SW 1271 (cell line): ENCODE measurements around the gene GUSB.
"Not testable (repeated sequence)": the region's sequence is repeated elsewhere in the genome, so short reads cannot be mapped to it uniquely, and the experiment has no call there.

Experiments used
- DNase-seq, 2 experiments: peaks; one replicate each; lab custom pipeline; 2025; lab: John Stamatoyannopoulos, UW

Gene GUSB

DNA sequence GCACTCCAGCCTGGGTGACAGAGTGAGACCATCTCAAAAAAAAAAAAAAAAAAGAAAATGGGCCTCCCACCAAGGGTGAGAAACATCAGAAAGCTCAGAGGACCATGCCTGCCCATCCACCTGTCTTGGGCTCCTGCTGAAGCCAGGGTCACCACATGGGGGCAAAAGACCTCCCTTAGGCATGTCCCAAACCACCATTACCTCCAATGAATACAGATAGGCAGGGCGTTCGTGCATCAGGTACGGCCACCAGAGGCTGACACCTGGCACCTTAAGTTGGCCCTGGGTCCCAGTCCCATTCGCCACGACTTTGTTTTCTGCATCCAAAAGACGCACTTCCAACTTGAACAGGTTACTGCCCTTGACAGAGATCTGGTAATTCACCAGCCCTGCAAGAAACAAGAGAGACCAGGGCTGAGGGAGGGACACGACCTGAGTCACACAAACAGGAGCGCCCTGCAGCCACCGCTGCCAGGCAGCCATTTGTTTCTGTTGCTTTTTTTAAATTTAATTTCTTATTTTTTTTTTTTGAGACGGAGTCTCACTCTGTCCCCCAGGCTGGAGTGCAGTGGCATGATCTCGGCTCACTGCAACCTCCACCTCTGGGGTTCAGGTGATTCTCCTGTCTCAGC, 6.1 kb downstream of the GUSB start:
- DNase-seq = no peak

DNA sequence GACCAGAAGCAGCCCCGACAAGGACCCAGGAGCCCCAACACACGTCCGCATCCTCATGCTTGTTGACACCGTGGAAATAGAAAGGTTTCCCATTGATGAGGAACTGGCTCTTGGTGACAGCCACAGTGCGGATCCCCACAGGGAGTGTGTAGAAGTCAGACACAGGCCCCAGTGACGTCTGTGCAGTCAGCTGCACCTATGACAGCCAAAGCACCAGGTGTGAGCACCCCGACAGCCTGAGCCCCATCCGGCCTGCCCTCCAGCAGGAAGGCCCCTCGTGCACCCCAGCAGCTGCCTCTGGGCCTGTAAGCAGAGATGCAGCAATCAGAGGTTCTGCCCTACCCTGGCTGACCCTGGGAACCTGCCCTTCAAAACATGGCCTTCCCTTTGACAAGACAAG, 7.1 kb downstream of the GUSB start:
- DNase-seq = no peak

DNA sequence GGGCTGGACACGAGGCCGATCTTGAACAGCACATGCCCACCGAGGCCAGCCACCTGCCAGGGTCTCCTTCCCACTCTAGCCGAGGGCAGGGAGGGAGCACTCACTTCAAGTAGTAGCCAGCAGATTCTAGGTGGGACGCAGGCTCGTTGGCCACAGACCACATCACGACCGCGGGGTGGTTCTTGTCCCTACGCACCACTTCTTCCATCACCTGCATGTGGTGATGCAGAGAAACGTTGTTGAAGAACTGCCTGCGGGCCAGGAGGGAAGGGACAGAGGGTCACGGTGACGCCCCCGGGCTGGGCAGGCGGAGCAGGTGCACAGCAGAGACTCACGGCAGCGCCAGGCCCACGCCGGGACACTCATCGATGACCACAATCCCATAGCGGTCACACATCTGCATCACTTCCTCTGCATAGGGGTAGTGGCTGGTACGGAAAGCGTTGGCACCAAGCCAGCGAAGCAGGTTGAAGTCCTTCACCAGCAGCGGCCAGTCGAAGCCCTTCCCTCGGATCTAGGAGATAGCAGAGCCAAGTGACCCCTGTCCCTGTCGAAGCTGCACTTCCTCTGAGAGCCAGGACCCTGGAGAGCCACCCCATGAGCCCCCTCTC, 7.7 kb downstream of the GUSB start:
- no peak for DNase-seq

DNA sequence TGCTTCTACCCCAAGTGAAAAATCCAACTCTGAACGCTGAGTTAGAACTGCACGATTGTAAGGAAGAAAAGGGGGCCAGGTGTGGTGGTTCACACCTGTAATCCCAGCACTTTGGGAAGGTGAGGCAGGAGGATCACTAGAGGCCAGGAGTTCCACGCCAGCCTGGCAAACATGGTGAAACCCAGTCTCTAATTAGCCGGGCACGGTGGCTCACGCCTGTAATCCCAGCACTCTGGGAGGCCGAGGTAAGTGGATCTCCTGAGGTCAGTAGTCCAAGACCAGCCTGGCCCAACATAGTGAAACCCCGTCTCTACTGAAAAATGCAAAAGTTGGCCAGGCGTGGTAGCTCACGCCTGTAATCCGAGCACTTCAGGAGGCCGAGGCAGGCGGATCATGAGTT, 9.0 kb downstream of the GUSB start:
- no peak for DNase-seq

DNA sequence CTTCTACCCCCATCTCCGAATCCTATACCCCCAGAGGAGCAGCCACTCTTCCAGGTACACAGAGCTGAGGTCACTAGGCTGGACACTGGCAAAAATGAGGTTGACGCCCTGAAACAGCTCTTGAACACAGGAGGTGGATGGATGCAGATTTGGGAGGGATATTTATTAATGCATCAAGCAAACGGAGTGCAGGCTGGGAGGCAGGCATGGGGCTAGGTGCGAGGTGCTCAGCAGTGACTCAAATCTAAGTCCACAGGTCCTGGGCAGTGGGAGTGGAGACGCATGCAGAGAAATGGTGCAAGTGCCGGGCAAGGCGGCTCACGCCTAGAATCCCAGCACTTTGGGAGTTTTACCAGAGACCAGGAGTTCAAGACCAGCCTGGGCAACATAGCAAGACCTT, 11.0 kb downstream of the GUSB start:
- no peak for DNase-seq

DNA sequence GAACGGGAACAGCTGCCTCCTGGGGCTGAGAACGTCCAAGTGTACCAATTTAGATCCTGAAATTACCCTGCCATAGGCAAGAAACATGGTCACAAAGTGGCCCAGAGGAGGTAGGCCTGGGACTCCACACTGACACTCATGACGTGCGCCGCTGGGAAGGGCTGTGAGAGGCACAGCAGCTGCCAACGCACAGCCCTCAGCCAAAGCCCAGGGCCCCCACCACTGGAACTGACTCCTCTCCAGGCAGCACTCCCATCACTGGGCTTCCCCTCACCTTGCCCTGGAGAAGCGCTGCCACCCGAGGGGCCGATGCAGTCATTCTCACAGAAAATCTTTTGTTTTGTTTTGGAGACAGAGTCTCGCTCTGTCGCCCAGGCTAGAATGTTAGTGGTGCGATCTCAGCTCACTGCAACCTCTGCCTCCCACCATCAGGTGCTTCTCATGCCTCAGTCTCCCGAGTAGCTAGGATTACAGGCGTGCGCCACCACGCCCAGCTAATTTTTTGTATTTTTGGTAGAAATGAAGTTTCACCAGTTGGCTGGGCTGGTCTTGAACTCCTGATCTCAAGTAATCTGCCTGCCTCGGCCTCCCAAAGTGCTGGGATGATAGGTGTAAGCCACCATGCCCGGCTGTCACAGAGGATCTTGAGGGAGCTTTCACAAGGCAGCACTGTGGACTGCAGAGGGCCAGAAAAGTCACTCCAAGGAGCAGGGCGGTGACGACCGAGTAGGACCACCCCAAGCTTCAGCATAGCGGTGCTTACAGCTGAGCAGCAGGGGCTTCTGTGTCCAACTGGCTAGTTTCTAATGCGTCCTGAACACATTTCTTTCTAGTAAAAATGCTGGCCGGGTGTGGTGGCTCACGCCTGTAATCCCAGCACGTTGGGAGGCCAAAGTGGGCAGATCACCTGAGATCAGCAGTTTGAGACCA, 13.5 kb downstream of the GUSB start:
- DNase-seq = no peak

DNA sequence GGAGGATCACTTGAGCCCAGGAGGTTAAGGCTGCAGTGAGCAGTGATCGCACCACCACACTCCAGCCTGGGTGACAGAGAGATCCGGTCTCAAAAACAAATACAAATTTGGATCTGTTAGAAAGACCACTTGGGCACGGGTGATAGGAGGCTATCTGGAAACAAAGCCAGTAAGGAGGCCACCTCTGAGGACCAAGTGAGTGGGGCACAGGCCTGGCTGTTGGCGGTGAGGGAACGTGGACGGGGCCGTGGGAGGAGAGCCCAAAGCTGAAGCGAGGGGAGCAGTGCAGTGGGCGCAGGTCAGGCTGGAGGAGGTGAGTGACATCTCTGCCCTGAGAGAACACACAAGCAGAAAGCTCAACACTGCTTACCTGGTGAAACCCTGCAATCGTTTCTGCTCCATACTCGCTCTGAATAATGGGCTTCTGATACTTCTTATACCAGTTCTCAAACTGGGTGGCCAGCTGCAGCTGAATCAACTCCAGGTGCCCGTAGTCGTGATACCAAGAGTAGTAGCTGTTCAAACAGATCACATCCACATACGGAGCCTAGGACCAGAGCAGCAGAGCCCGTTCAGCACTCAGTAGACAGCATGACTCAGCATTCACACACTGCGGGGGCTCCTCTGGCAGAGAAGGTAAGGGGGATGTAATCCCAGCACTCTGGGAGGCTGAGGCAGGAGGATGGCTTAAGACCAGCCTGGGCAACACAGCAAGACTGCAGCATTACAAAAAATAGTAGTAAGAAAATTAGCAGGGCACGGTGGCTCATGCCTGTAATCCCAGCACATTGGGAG, 14.5 kb downstream of the GUSB start:
- DNase-seq = no peak

DNA sequence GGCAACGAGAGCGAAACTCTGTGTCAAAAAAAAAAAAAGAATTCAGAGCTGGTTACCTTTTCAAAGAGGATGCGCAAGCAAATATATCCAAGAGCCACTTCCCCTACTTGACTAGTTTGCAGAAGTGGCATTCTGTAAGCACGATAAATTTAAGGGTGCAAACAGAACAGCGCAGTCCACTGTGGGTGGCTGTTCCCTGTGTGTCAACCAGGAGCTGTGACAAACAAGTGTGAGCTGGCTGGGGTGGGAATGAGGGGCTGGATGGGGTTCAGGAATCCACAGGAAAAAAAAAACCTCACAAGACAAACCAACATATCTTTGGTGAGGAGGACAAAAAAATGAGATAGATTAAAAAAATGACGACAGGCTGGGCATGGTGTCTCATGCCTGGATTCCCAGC, 15.9 kb downstream of the GUSB start:
- DNase-seq = no peak

DNA sequence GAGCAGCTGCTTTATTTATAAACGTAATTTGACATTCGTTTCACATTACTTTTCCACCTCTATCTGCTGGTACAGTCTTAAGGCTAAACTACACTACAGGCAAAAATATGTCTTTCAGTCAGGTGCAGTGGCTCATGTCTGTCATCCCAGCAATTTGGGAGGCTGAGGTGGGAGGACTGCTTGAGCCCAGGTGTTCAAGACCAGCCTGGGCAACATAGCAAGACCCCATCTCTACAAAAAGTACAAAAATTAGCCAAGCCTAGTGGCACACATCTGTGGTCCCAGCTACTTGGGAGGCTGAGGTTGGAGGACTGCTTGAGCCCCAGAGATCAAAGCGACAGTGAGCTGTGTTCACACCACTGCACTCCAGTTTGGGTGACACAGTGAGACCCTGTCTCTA, 17.3 kb downstream of the GUSB start:
- DNase-seq = not testable (repeated sequence)

DNA sequence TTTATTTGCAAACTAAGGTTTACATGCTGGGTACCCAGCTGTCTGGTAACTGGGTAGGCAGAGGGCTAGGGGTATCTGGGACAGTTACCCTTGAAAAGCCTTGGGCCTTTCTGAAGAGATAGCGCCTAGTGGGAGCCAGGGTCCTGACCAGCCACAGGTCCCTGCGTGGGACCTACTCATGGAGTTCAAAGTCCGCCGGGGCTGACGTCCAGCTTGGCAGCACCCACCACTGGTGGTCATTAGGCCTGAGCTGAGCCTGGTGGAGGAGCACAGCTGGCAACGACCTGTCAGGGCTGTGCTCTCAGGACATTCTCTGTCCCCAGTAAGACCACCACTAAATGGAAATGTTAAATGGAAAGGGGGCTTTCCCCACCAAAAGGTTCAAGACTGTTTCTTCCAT, 20.0 kb downstream of the GUSB start:
- DNase-seq = no peak

DNA sequence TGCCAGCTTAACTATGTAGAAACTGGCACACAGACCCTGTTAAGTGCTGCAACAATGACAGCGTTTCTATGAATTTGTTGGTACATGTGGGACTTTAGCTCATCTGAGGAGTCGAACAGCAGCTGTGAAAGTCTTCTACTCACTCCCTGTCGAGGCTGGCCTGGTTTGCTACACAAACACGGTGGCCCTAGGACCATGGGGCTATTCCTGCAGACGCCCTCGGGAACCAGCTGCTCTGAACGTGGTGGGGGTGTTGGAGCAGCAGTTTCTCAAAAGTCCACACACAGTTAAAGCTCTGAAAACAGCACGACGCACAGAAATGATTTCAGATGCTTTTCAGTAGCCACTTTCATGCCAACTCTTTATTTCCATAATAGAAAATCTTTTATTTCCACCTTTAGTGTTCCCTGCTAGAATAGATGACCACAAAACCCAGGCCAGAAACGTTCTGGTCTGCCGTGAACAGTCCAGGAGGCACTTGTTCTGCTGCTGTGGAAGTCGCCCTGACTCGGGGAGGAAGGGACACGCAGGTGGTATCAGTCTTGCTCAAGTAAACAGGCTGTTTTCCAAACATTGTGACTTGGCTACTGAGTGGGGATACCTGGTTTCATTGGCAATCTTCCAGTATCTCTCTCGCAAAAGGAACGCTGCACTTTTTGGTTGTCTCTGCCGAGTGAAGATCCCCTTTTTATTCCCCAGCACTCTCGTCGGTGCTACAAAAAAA, 21.5 kb downstream of the GUSB start:
- no peak for DNase-seq

DNA sequence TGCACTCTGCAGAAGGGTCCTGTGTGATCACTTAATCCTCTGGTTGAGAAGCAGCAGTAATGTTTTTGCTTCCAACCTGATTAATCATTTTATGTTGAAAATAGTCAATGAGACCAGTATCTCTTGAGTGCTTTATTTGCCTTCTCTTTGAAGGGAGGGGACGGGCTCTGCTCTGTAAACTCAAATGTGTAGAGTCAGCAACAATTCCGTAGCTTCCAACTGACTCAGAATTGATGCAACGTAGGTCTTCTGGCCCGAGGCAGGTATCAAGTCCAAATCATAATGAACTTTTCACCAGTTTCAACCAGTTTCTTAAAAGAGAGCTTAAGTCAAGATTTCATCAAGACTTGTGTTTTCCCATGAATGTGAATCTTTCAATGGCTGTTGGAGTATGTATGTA, 26.3 kb downstream of the GUSB start:
- no peak for DNase-seq

DNA sequence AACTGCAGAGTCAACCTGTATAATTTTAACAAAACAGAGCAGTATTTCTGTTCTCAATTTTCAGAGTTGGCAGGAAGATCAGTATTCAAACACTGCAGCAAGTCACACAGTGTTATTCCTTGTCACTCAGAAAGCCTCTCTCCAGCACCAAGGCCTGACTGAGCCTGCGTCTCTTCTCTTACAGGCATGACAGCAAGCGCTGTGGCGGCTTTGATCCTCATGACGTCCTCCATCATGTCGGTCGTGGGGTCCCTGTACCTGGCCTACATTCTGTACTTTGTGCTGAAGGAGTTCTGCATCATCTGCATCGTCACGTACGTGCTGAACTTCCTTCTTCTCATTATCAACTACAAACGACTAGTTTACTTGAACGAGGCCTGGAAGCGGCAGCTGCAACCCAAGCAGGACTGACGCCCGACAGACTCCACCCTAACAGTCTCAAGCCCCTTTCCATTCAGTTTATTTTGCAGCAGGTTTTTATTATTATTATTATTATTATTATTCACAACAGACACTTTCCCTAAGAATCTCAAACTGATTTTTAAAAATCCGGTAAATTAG, 28.0 kb downstream of the GUSB start:
- DNase-seq = no peak

DNA sequence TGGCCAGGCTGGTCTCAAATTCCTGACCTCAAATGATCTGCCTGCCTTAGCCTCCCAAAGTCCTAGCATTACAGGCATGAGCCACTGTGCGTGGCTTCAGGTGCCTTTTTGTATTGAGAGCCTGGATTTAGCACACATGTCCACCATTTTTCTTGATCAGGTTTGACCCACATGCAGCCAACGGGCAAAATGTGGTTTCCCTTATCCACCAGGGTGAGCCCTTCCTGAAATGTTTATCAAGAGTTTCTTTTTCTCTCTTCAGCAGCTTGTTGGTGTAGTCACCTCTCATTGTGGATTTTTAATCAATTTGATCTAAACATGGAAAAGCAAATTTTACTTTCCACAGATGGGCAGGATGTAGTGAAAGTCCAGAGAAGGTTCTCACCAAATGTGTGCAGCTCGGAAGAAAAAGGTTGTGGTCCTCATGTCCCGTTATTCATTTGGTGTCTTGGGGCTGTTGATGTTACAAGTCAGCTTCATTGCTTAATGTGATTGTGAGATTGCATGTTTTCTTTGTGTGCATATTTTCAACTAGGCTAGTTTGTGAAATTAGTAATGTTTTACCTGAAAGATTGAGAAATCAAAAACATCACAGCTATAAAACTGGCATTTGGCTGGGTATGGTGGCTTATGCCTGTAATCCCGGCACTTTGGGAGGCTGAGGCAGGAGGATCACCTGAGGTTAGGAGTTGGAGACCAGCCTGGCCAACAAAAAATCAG, 28.9 kb downstream of the GUSB start:
- DNase-seq = no peak

DNA sequence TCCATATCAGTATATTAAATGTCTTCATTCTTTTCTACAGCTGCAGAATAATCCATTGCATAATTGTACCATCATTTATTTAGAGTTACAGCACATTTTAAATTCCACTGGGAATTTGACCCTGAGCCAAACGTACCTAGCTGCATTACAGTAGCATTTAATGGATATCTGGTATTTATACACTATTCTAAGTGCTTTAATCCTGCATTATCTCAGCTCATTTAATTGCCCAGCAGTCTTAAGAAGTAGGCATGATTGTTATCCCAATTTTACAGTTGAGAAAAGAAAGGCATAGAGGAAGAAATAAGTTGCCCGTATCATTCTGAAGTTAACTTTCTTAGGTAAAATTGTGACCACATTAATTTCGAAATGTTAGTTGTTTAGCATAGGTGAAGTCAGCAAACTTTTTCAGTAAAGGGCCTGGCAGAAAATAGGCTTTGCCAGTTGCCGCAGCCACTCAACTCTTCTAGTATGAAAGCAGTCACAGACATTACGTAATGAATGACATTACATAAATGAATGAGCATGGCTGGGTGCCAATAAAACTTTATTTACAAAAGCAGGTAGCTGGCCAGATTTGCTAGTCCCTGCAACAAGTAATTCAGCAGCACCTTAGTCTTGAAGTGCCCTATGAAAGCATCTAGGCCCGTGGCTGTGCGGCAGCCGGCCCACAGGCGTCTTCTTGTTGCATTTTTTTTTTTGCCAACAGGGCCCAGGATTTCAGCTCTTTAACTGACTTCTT, 30.0 kb downstream of the GUSB start:
- DNase-seq = no peak

DNA sequence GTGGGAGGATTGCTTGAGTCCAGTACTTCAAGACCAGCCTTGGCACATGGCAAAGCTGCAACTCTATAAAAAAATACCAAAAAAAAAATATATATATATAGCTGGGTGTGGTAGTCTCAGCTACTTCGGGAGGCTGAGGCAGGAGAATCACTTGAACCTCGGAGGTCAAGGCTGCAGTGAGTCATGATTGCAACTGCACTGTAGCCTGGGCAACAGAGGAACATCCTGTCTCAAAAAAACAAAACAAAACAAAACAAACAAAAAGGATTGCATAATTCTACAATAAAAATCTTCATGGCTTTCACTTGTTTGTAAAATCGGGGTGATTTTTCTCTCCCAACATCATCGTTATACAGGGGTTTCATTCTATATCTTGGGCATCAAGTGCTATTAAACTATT, 35.1 kb downstream of the GUSB start:
- peak; percentile 37 to 72 for DNase-seq

DNA sequence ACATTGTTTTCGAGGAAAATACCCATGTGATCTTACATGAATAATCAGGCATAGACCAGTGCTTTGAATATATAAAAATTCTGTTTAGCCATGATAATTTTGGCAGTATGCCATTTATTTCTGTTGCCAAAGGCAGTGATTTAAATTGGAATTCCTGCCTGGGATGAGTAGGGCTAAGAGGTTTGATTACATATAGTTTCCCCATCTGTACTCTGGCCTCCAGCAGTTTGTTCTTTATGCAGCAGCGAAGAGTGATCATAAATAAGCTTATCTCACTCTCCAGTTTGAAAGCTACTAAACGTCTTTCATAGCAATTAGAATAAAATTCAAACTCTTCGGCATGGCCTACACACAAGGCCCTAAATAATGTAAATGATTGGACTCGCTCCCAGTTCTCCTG, 36.2 kb downstream of the GUSB start:
- DNase-seq = not testable (repeated sequence)

DNA sequence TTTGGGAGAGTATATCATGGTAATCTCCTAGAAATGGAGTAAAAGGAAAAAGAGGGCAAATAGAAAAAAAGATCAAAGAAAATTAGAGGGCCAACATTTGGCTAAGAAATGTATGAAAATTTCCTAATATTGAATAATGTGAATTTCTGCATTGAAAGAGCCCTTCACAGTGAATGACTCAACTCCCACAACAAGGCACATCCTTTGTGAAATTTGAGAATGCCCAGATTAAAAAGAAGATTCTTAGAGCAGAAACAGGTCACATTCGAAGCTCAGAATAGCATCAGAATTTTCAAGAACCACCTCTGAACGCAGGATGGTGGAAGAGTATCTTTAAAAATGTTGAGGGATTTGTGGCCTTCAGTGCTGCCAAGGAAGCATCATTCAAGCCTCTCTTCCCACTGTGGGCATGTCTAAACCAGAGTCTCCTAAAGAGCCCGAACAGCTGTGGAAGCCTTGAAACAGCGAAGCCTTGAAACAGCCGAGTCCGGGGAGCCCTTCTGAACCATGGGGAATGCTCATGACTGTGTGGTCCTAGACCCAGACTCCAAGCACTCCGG, 43.6 kb downstream of the GUSB start:
- no peak for DNase-seq

DNA sequence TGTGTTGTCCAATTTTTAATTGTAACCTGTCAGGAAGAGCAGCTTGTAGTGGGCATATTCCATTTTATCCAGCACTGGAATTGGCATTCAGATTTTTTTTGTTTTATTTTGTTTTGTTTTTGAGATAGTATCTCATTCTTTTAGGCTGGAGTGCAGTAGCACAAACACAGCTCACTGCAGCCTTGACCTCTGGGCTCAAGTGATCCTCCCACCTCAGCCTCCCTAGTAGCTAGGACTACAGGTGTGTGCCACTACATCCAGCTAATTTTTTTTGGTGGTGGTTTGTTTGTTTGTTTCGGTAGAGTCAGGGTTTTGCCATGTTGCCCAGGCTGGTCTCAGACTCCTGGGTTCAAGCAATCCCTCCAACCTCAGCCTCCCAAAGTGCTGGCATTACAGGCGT, 44.7 kb downstream of the GUSB start:
- no peak for DNase-seq

DNA sequence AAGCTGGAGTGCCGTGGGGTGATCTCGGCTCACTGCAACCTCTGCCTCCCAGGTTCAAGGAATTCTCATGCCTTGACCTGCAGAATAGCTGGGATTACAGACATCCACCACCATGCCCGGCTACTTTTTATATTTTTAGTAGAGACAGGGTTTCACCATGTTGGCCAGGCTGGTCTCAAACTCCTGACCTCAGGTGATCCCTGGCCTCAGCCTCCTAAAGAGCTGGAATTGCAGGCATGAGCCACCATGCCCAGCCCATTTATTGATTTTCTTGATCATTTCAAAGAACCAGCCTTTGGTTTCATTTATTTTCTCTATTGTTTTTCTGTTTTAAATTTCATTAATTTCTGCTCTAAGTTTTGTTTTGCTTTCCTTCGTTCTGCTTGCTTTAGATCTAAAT, 50.3 kb downstream of the GUSB start:
- no peak for DNase-seq
